ENCODE results near the gene ZNF592. TPM values are rescaled to one million over a fixed set of nuclear protein-coding genes. Genes with fewer than 3 reads are reported as not detected.

ZNF592 gene
- total RNA-seq, 2 donors from 2014 or later: 20.8 to 38.7 TPM

- no peaks in the 10 kb centered on the region for H3K36me3 ChIP-seq
- H3K4me1 ChIP-seq (replicated peaks): no peaks in the 10 kb centered on the region
- H3K4me3 ChIP-seq: no peak overlapping the region
- DNase-seq (ENCODE audit: low spot score): no peak
- TF ChIP-seq POLR2A (IDR thresholded peaks at IDR 0.05) (no peak), POLR2AphosphoS5 (IDR thresholded peaks at IDR 0.05) (no peak), CTCF (IDR thresholded peaks at IDR 0.05) (no peak)
- H3K27ac ChIP-seq: no peak overlapping the region
- 54% methylated on average over 3 of the region's 4 CpGs for WGBS
- intact Hi-C loops (cut with DNase I): no loop called here
- H3K9me3 ChIP-seq: no peaks in the 10 kb centered on the region
- H3K27me3 ChIP-seq (replicated peaks; ENCODE audit: insufficient read depth): no peaks in the 10 kb centered on the region
Observed at GRCh38 chr15:84833447-84834228, 85.2 kb downstream of the ZNF592 start.

- 89% methylated on average over 4 of the region's 4 CpGs for WGBS
- no peak overlapping the region for H3K4me3 ChIP-seq
- no peak for DNase-seq (ENCODE audit: low spot score)
- H3K27ac ChIP-seq: no peak overlapping the region
- intact Hi-C loops (cut with DNase I): no loop called here
- no peaks in the 10 kb centered on the region for H3K36me3 ChIP-seq
- no peaks in the 10 kb centered on the region for H3K27me3 ChIP-seq (replicated peaks; ENCODE audit: insufficient read depth)
- H3K4me1 ChIP-seq (replicated peaks): no peaks in the 10 kb centered on the region
- TF ChIP-seq POLR2A (IDR thresholded peaks at IDR 0.05): no peak
- no peak for TF ChIP-seq POLR2AphosphoS5 (IDR thresholded peaks at IDR 0.05)
- no peak for TF ChIP-seq CTCF (IDR thresholded peaks at IDR 0.05)
- H3K9me3 ChIP-seq: no peaks in the 10 kb centered on the region
Observed at GRCh38 chr15:84834229-84834955, 86.0 kb downstream of the ZNF592 start.

GRCh38 chr15:84834969-84835368, 86.6 kb downstream of the ZNF592 start:
- Histone ChIP-seq H3K4me1 (replicated peaks) (no peaks in the 10 kb centered on the region), H3K4me3 (no peak overlapping the region), H3K27me3 (replicated peaks; ENCODE audit: insufficient read depth) (no peaks in the 10 kb centered on the region), H3K9me3 (no peaks in the 10 kb centered on the region), H3K27ac (no peak overlapping the region), H3K36me3 (no peaks in the 10 kb centered on the region)
- TF ChIP-seq POLR2AphosphoS5 (IDR thresholded peaks at IDR 0.05) (no peak), POLR2A (IDR thresholded peaks at IDR 0.05) (no peak), CTCF (IDR thresholded peaks at IDR 0.05) (no peak)
- intact Hi-C loops (cut with DNase I): no loop called here
- no peak for DNase-seq (ENCODE audit: low spot score)
- WGBS: 92% methylated on average over 5 of the region's 5 CpGs

- TF ChIP-seq POLR2AphosphoS5 (IDR thresholded peaks at IDR 0.05) (no peak), CTCF (IDR thresholded peaks at IDR 0.05) (no peak), POLR2A (IDR thresholded peaks at IDR 0.05) (no peak)
- H3K27me3 ChIP-seq (replicated peaks; ENCODE audit: insufficient read depth): no peaks in the 10 kb centered on the region
- intact Hi-C loops (cut with DNase I): no loop called here
- H3K9me3 ChIP-seq: no peaks in the 10 kb centered on the region
- no peaks in the 10 kb centered on the region for H3K4me1 ChIP-seq (replicated peaks)
- DNase-seq (ENCODE audit: low spot score): no peak
- no peak overlapping the region for H3K27ac ChIP-seq
- no peak overlapping the region for H3K4me3 ChIP-seq
- H3K36me3 ChIP-seq: no peaks in the 10 kb centered on the region
- WGBS: 85% methylated on average over 5 of the region's 5 CpGs
Observed at GRCh38 chr15:84835661-84836337, 87.4 kb downstream of the ZNF592 start.
